Upper lobe of left lung (tissue), 6 donors: ENCODE data around the gene CBLB. TPM values are rescaled to one million over a fixed set of nuclear protein-coding genes. Genes with fewer than 3 reads are reported as not detected.

Source experiments
- ATAC-seq, 2 donors: fragments of 200-7000 bp; cut with Tn5 transposase; one replicate each; pipeline ENCODE4 v1.9.1; 2022; ENCODE audit warnings: mild to moderate bottlenecking in 2 of 2, moderate library complexity in 2 of 2; ENCODE audit not compliant: low FRiP score in 2 of 2
- DNase-seq, 2 donors: peaks; one replicate each; pipeline ENCODE4 v3.0.0-alpha.2; 2019 to 2020
- H3K27ac ChIP-seq, 4 donors: fragments of 200-600 bp; sonication (generic); one replicate each; pipeline ENCODE4 v1.5.1; 2016 to 2019
- H3K27me3 ChIP-seq, 4 donors: fragments of 200-600 bp; sonication (generic); one replicate each; pipeline ENCODE4 v1.5.1; 2017 to 2019
- H3K36me3 ChIP-seq, 4 donors: fragments of 200-600 bp; sonication (generic); one replicate each; pipeline ENCODE4 v1.5.1; 2016 to 2019
- H3K4me1 ChIP-seq, 4 donors: fragments of 200-600 bp; sonication (generic); one replicate each; pipeline ENCODE4 v1.5.1; 2018 to 2019
- H3K4me3 ChIP-seq, 4 donors: fragments of 200-600 bp; sonication (generic); one replicate each; pipeline ENCODE4 v1.5.1; 2017 to 2019; ENCODE audit warnings: mild to moderate bottlenecking in 2 of 4, moderate library complexity in 1 of 4
- H3K9me3 ChIP-seq, 4 donors: fragments of 200-600 bp; sonication (generic); one replicate each; pipeline ENCODE4 v1.5.1; 2018 to 2019
- CTCF ChIP-seq, 6 experiments: fragments of 450-650 bp in 4 of 6; fragments of 200-600 bp in 2 of 6; sonication (generic) in 2 of 6; IDR thresholded peaks; one replicate each; pipeline ENCODE4 v1.5.1; 2016 to 2019; ENCODE audit warnings: antibody characterized with exemption in 6 of 6
- EP300 ChIP-seq, 4 donors: sonication (generic); formaldehyde crosslinking; IDR thresholded peaks; one replicate each; pipeline ENCODE4 v1.5.1; 2017; ENCODE audit warnings: antibody characterized with exemption in 4 of 4, control low read depth in 2 of 4
- POLR2A ChIP-seq, 4 donors: fragments of 450-650 bp; IDR thresholded peaks; one replicate each; pipeline ENCODE4 v1.5.1; 2016 to 2017; ENCODE audit warnings: antibody characterized with exemption in 4 of 4, mild to moderate bottlenecking in 2 of 4
- POLR2AphosphoS5 ChIP-seq, 2 donors: sonication (generic); formaldehyde crosslinking; IDR thresholded peaks; one replicate each; pipeline ENCODE4 v1.5.1; 2017; ENCODE audit warnings: antibody characterized with exemption in 2 of 2
- WGBS, 2 donors: methylation state at CpG; one replicate each; pipeline ENCODE4 v1.1.5; 2017 to 2018; 5-methylcytosine and 5-hydroxymethylcytosine counted together
- total RNA-seq, 6 donors: library from RNA; depleted of rRNA in 4 of 6; stranded (reverse); fragments of >200 nt in 4 of 6; gene quantifications; one replicate each; pipeline versions ENCODE4 v1.1.0 to v1.2.1, GENCODE V29; 2016 to 2021
- donor health status: DM: no; HTN: no; CAD: no; lungs with moderate emphysema.
- donor health status: DM: no; HTN: yes; CAD: no; lungs with severe emphysema.

CBLB gene
- total RNA-seq, 6 donors from 2014 or later: 30.3 to 85.9 (median 32.0) TPM

- H3K27ac ChIP-seq: no peak overlapping the region
- H3K36me3 ChIP-seq: peaks cover 0 to 23% (median under 1%) of the 10 kb centered on the region in 4 donors
- no peak for TF ChIP-seq POLR2A (IDR thresholded peaks at IDR 0.05)
- no peak for TF ChIP-seq POLR2AphosphoS5 (IDR thresholded peaks at IDR 0.05)
- TF ChIP-seq CTCF (IDR thresholded peaks at IDR 0.05): no peak
- TF ChIP-seq EP300 (IDR thresholded peaks at IDR 0.05): no peak
- peaks cover 4 to 23% (median 11%) of the 10 kb centered on the region in 4 donors for H3K4me1 ChIP-seq
- DNase-seq (no peak), ATAC-seq (no peak)
- H3K9me3 ChIP-seq: no peaks in the 10 kb centered on the region
- H3K27me3 ChIP-seq: no peaks in the 10 kb centered on the region
- WGBS, 2 donors: 90 to 95% methylated on average over 3 of the region's 3 CpGs
- H3K4me3 ChIP-seq: no peak overlapping the region
These were observed 10.8 kb downstream of the CBLB start for GRCh38 chr3:105858017-105858416.

- Histone ChIP-seq H3K4me3 (no peak overlapping the region), H3K27me3 (no peaks in the 10 kb centered on the region), H3K9me3 (no peaks in the 10 kb centered on the region), H3K27ac (no peak overlapping the region), H3K4me1 (peaks cover 4 to 19% (median 11%) of the 10 kb centered on the region in 4 donors), H3K36me3 (peaks cover 0 to 24% (median 3%) of the 10 kb centered on the region in 4 donors)
- no peak for ATAC-seq
- TF ChIP-seq CTCF (IDR thresholded peaks at IDR 0.05) (no peak), POLR2A (IDR thresholded peaks at IDR 0.05) (no peak), POLR2AphosphoS5 (IDR thresholded peaks at IDR 0.05) (no peak), EP300 (IDR thresholded peaks at IDR 0.05) (no peak)
- WGBS, 2 donors: 89 to 93% methylated on average over 1 of the region's 1 CpG
- no peak for DNase-seq
These were observed 11.2 kb downstream of the CBLB start for GRCh38 chr3:105857601-105858000.

- ATAC-seq (no peak), DNase-seq (no peak)
- peaks cover 0 to 33% (median 3%) of the 10 kb centered on the region in 4 donors for H3K36me3 ChIP-seq
- H3K4me3 ChIP-seq: no peak overlapping the region
- 90 to 99% methylated on average over 2 of the region's 2 CpGs for WGBS, 2 donors
- TF ChIP-seq POLR2AphosphoS5 (IDR thresholded peaks at IDR 0.05) (no peak), POLR2A (IDR thresholded peaks at IDR 0.05) (no peak), CTCF (IDR thresholded peaks at IDR 0.05) (no peak)
- peaks cover 4 to 17% (median 9%) of the 10 kb centered on the region in 4 donors for H3K4me1 ChIP-seq
- no peaks in the 10 kb centered on the region for H3K27me3 ChIP-seq
- H3K27ac ChIP-seq: no peak overlapping the region
- H3K9me3 ChIP-seq: no peaks in the 10 kb centered on the region
These were observed 12.2 kb downstream of the CBLB start for GRCh38 chr3:105856605-105857004.

- H3K27ac ChIP-seq: no peak overlapping the region
- H3K4me3 ChIP-seq: no peak overlapping the region
- ATAC-seq (peak in 1 of 2 donors; percentile 33), DNase-seq (no peak)
- no peaks in the 10 kb centered on the region for H3K9me3 ChIP-seq
- no peaks in the 10 kb centered on the region for H3K27me3 ChIP-seq
- peaks cover 0 to 47% (median 3%) of the 10 kb centered on the region in 4 donors for H3K36me3 ChIP-seq
- WGBS, 2 donors: 89 to 93% methylated on average over 7 of the region's 7 CpGs
- TF ChIP-seq EP300 (IDR thresholded peaks at IDR 0.05) (no peak), CTCF (IDR thresholded peaks at IDR 0.05) (no peak), POLR2AphosphoS5 (IDR thresholded peaks at IDR 0.05) (no peak), POLR2A (IDR thresholded peaks at IDR 0.05) (no peak)
- H3K4me1 ChIP-seq: peaks cover 0 to 6% (median 0%) of the 10 kb centered on the region in 4 donors
These were observed 14.9 kb downstream of the CBLB start for GRCh38 chr3:105853801-105854432.

- Histone ChIP-seq H3K4me1 (peaks cover 5 to 14% (median 9%) of the 10 kb centered on the region in 4 donors), H3K4me3 (no peak overlapping the region), H3K27me3 (no peaks in the 10 kb centered on the region), H3K27ac (no peak overlapping the region), H3K36me3 (peaks cover 0 to 49% (median 3%) of the 10 kb centered on the region in 4 donors), H3K9me3 (no peaks in the 10 kb centered on the region)
- TF ChIP-seq EP300 (IDR thresholded peaks at IDR 0.05) (no peak), CTCF (IDR thresholded peaks at IDR 0.05) (no peak), POLR2A (IDR thresholded peaks at IDR 0.05) (no peak), POLR2AphosphoS5 (IDR thresholded peaks at IDR 0.05) (no peak)
- 97% methylated on average over 1 of the region's 1 CpG for WGBS, 2 donors
- no peak for ATAC-seq
- DNase-seq: no peak
These were observed 17.2 kb downstream of the CBLB start for GRCh38 chr3:105851582-105851981.
